ENCODE data around the gene MSN.

The MSN gene

GRCh38 chrX:65671966-65672365, 4.5 kb downstream of the MSN start:
- Histone ChIP-seq H3K4me2 (ENCODE audit: low read length) (no peak overlapping the region), H2AFZ (ENCODE audit: insufficient read depth, low read length, poor library complexity) (no peak overlapping the region), H3K27me3 (ENCODE audit: insufficient read depth, low read length) (no peaks in the 10 kb centered on the region), H3K4me1 (ENCODE audit: control insufficient read depth in 1 of 2, insufficient read depth in 2 of 2, low read length in 2 of 2) (peaks cover 0 to 13% of the 10 kb centered on the region in 2 experiments), H3K4ac (ENCODE audit: low read depth, low read length) (peak overlapping the region; percentile 27), H3K9ac (ENCODE audit: low read length) (no peak overlapping the region), H3K9me3 (ENCODE audit: insufficient read depth, low read depth, low read length) (no peaks in the 10 kb centered on the region), H3K27ac (ENCODE audit: low read depth, low read length) (no peak overlapping the region), H4K91ac (ENCODE audit: low read depth, low read length) (no peak overlapping the region), H3K36me3 (ENCODE audit: control insufficient read depth in 1 of 2, insufficient read depth in 2 of 2, low read length in 2 of 2) (no peaks in the 10 kb centered on the region), H2BK5ac (ENCODE audit: low read depth, low read length, poor library complexity) (no peak overlapping the region), H4K8ac (ENCODE audit: low read depth, low read length) (no peak overlapping the region), H3K79me1 (ENCODE audit: low read length) (peaks cover 10% of the 10 kb centered on the region), H3K4me3 (ENCODE audit: low read depth, low read length) (no peak overlapping the region), H2BK12ac (ENCODE audit: low read length) (no peak overlapping the region), H3K18ac (ENCODE audit: low read length) (no peak overlapping the region), H2BK120ac (ENCODE audit: insufficient read depth, low read length, poor library complexity) (no peak overlapping the region), H3K23ac (ENCODE audit: low read length) (no peak overlapping the region), H4K12ac (ENCODE audit: low read depth, low read length) (no peak overlapping the region), H2AK5ac (ENCODE audit: low read length) (no peak overlapping the region), H3K14ac (ENCODE audit: low read length) (no peak overlapping the region), H3K79me2 (ENCODE audit: control insufficient read depth, insufficient read depth, low read length, poor library complexity) (peaks cover 7% of the 10 kb centered on the region)
- DNase-seq = no peak
- no CpG with 5 or more reads among the region's 1 CpG for WGBS (ENCODE audit: extremely low coverage, insufficient coverage, insufficient read length)

DNA sequence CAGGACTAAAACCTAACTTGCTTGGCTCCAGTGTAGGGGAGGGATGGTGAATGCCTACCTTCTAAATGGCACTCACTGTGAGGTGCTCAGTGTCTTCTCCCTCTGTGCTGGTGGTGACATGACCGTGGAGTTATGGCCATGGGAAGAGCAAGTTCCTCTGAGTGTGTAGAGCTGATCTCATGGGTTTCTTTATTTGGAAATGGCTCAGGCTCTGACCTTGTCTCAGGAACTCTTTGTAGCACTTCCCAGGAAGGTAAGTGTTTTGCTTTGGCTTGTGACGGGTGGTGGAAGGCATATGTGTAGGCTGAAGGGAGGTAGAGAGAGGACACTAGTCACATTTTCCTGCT, 6.4 kb downstream of the MSN start:
- no peak for DNase-seq
- Histone ChIP-seq H4K12ac (ENCODE audit: low read depth, low read length) (no peak overlapping the region), H3K18ac (ENCODE audit: low read length) (no peak overlapping the region), H3K9ac (ENCODE audit: low read length) (no peak overlapping the region), H2BK12ac (ENCODE audit: low read length) (no peak overlapping the region), H4K91ac (ENCODE audit: low read depth, low read length) (no peak overlapping the region), H3K4me1 (ENCODE audit: control insufficient read depth in 1 of 2, insufficient read depth in 2 of 2, low read length in 2 of 2) (peaks cover 0 to 12% of the 10 kb centered on the region in 2 experiments), H4K8ac (ENCODE audit: low read depth, low read length) (no peak overlapping the region), H2AFZ (ENCODE audit: insufficient read depth, low read length, poor library complexity) (no peak overlapping the region), H3K4me3 (ENCODE audit: low read depth, low read length) (no peak overlapping the region), H2AK5ac (ENCODE audit: low read length) (no peak overlapping the region), H3K4me2 (ENCODE audit: low read length) (no peak overlapping the region), H3K4ac (ENCODE audit: low read depth, low read length) (no peak overlapping the region), H2BK120ac (ENCODE audit: insufficient read depth, low read length, poor library complexity) (no peak overlapping the region), H3K27ac (ENCODE audit: low read depth, low read length) (no peak overlapping the region), H2BK5ac (ENCODE audit: low read depth, low read length, poor library complexity) (no peak overlapping the region), H3K79me1 (ENCODE audit: low read length) (peaks cover under 1% of the 10 kb centered on the region), H3K23ac (ENCODE audit: low read length) (no peak overlapping the region), H3K36me3 (ENCODE audit: control insufficient read depth in 1 of 2, insufficient read depth in 2 of 2, low read length in 2 of 2) (no peaks in the 10 kb centered on the region), H3K9me3 (ENCODE audit: insufficient read depth, low read depth, low read length) (no peaks in the 10 kb centered on the region), H3K27me3 (ENCODE audit: insufficient read depth, low read length) (no peaks in the 10 kb centered on the region), H3K79me2 (ENCODE audit: control insufficient read depth, insufficient read depth, low read length, poor library complexity) (peaks cover under 1% of the 10 kb centered on the region), H3K14ac (ENCODE audit: low read length) (no peak overlapping the region)
- no CpG with 5 or more reads among the region's 2 CpGs for WGBS (ENCODE audit: extremely low coverage, insufficient coverage, insufficient read length)

- H4K12ac ChIP-seq (ENCODE audit: low read depth, low read length) = no peak overlapping the region
- peaks cover 0 to 11% of the 10 kb centered on the region in 2 experiments for H3K4me1 ChIP-seq (ENCODE audit: control insufficient read depth in 1 of 2, insufficient read depth in 2 of 2, low read length in 2 of 2)
- no peak overlapping the region for H4K91ac ChIP-seq (ENCODE audit: low read depth, low read length)
- WGBS (ENCODE audit: extremely low coverage, insufficient coverage, insufficient read length) = no CpG with 5 or more reads among the region's 6 CpGs
- no peak overlapping the region for H3K4me2 ChIP-seq (ENCODE audit: low read length)
- H3K4me3 ChIP-seq (ENCODE audit: low read depth, low read length) = no peak overlapping the region
- H2AFZ ChIP-seq (ENCODE audit: insufficient read depth, low read length, poor library complexity) = no peak overlapping the region
- no peak overlapping the region for H3K18ac ChIP-seq (ENCODE audit: low read length)
- H3K27me3 ChIP-seq (ENCODE audit: insufficient read depth, low read length) = no peaks in the 10 kb centered on the region
- no peak overlapping the region for H2BK12ac ChIP-seq (ENCODE audit: low read length)
- H3K14ac ChIP-seq (ENCODE audit: low read length) = no peak overlapping the region
- H4K8ac ChIP-seq (ENCODE audit: low read depth, low read length) = no peak overlapping the region
- H2AK5ac ChIP-seq (ENCODE audit: low read length) = no peak overlapping the region
- no peak overlapping the region for H2BK120ac ChIP-seq (ENCODE audit: insufficient read depth, low read length, poor library complexity)
- peak in 1 of 2 donors; percentile 28 for DNase-seq
- no peak overlapping the region for H3K27ac ChIP-seq (ENCODE audit: low read depth, low read length)
- no peaks in the 10 kb centered on the region for H3K79me2 ChIP-seq (ENCODE audit: control insufficient read depth, insufficient read depth, low read length, poor library complexity)
- no peak overlapping the region for H3K23ac ChIP-seq (ENCODE audit: low read length)
- H3K79me1 ChIP-seq (ENCODE audit: low read length) = no peaks in the 10 kb centered on the region
- H3K9me3 ChIP-seq (ENCODE audit: insufficient read depth, low read depth, low read length) = no peaks in the 10 kb centered on the region
- H2BK5ac ChIP-seq (ENCODE audit: low read depth, low read length, poor library complexity) = no peak overlapping the region
- no peak overlapping the region for H3K9ac ChIP-seq (ENCODE audit: low read length)
- no peaks in the 10 kb centered on the region for H3K36me3 ChIP-seq (ENCODE audit: control insufficient read depth in 1 of 2, insufficient read depth in 2 of 2, low read length in 2 of 2)
- no peak overlapping the region for H3K4ac ChIP-seq (ENCODE audit: low read depth, low read length)
Measured at GRCh38 chrX:65674204-65674893, 6.9 kb downstream of the MSN start.

- peaks cover 0 to 11% of the 10 kb centered on the region in 2 experiments for H3K4me1 ChIP-seq (ENCODE audit: control insufficient read depth in 1 of 2, insufficient read depth in 2 of 2, low read length in 2 of 2)
- H3K4me2 ChIP-seq (ENCODE audit: low read length) = no peak overlapping the region
- H2AFZ ChIP-seq (ENCODE audit: insufficient read depth, low read length, poor library complexity) = no peak overlapping the region
- no peak overlapping the region for H2BK120ac ChIP-seq (ENCODE audit: insufficient read depth, low read length, poor library complexity)
- no peak overlapping the region for H3K4ac ChIP-seq (ENCODE audit: low read depth, low read length)
- no CpG with 5 or more reads among the region's 3 CpGs for WGBS (ENCODE audit: extremely low coverage, insufficient coverage, insufficient read length)
- H3K23ac ChIP-seq (ENCODE audit: low read length) = no peak overlapping the region
- H3K79me1 ChIP-seq (ENCODE audit: low read length) = no peaks in the 10 kb centered on the region
- H4K91ac ChIP-seq (ENCODE audit: low read depth, low read length) = no peak overlapping the region
- no peak overlapping the region for H2BK12ac ChIP-seq (ENCODE audit: low read length)
- H3K18ac ChIP-seq (ENCODE audit: low read length) = no peak overlapping the region
- H3K9me3 ChIP-seq (ENCODE audit: insufficient read depth, low read depth, low read length) = no peaks in the 10 kb centered on the region
- no peak overlapping the region for H4K12ac ChIP-seq (ENCODE audit: low read depth, low read length)
- H3K27me3 ChIP-seq (ENCODE audit: insufficient read depth, low read length) = no peaks in the 10 kb centered on the region
- DNase-seq = no peak
- H2BK5ac ChIP-seq (ENCODE audit: low read depth, low read length, poor library complexity) = no peak overlapping the region
- no peaks in the 10 kb centered on the region for H3K79me2 ChIP-seq (ENCODE audit: control insufficient read depth, insufficient read depth, low read length, poor library complexity)
- no peak overlapping the region for H3K14ac ChIP-seq (ENCODE audit: low read length)
- H4K8ac ChIP-seq (ENCODE audit: low read depth, low read length) = no peak overlapping the region
- H3K36me3 ChIP-seq (ENCODE audit: control insufficient read depth in 1 of 2, insufficient read depth in 2 of 2, low read length in 2 of 2) = no peaks in the 10 kb centered on the region
- no peak overlapping the region for H3K27ac ChIP-seq (ENCODE audit: low read depth, low read length)
- H3K4me3 ChIP-seq (ENCODE audit: low read depth, low read length) = no peak overlapping the region
- H2AK5ac ChIP-seq (ENCODE audit: low read length) = no peak overlapping the region
- no peak overlapping the region for H3K9ac ChIP-seq (ENCODE audit: low read length)
Measured at GRCh38 chrX:65677954-65678469, 10.6 kb downstream of the MSN start.

Measured in trophoblast cell (in vitro differentiated cells and primary cell).